Immature natural killer cell (primary cell): ENCODE measurements around the gene GABBR2. TPM values are rescaled to one million over a fixed set of nuclear protein-coding genes. Genes with fewer than 3 reads are reported as not detected.
"Not testable (repeated sequence)": the region's sequence is repeated elsewhere in the genome, so short reads cannot be mapped to it uniquely, and the experiment has no call there.

Experiments used
- DNase-seq, 3 donors: peaks; one replicate each; pipeline ENCODE4 v3.0.0; 2022; ENCODE audit warnings: mixed read lengths in 1 of 3
- H3K27ac Mint-ChIP-seq, 6 donors: one replicate each; pipeline ENCODE4 v1.8.0; 2020; ENCODE audit warnings: mixed read lengths in 6 of 6, mild to moderate bottlenecking in 5 of 6, inconsistent platforms in 4 of 6, moderate library complexity in 3 of 6
- H3K27me3 Mint-ChIP-seq, 3 donors: one replicate each; pipeline ENCODE4 v1.8.0; 2020 to 2021; ENCODE audit warnings: low read depth in 3 of 3, mild to moderate bottlenecking in 3 of 3, mixed read lengths in 3 of 3, moderate library complexity in 3 of 3, inconsistent platforms in 1 of 3
- H3K36me3 Mint-ChIP-seq, 3 donors: one replicate each; pipeline ENCODE4 v1.8.0; 2020; ENCODE audit warnings: mixed read lengths in 3 of 3, inconsistent platforms in 2 of 3, mild to moderate bottlenecking in 2 of 3
- H3K4me1 Mint-ChIP-seq, 2 donors: one replicate each; pipeline ENCODE4 v1.8.0; 2020; ENCODE audit warnings: inconsistent platforms in 2 of 2, mild to moderate bottlenecking in 2 of 2, mixed read lengths in 2 of 2, moderate library complexity in 1 of 2
- H3K4me3 Mint-ChIP-seq, 5 donors: one replicate each; pipeline ENCODE4 v1.8.0; 2020; ENCODE audit warnings: mild to moderate bottlenecking in 5 of 5, mixed read lengths in 5 of 5, inconsistent platforms in 3 of 5, moderate library complexity in 3 of 5
- H3K9me3 Mint-ChIP-seq, 6 donors: one replicate each; pipeline ENCODE4 v1.8.0; 2020; ENCODE audit warnings: mild to moderate bottlenecking in 6 of 6, mixed read lengths in 6 of 6, inconsistent platforms in 4 of 6, moderate library complexity in 3 of 6
- polyA plus RNA-seq, 3 donors: library from polyadenylated mRNA; unstranded; fragments of 300-500 nt; fragmentation: Illumina TruSeq; gene quantifications; one replicate each; pipeline ENCODE4 v1.2.3, GENCODE V29; 2021

Gene GABBR2
- polyA plus RNA-seq, 3 donors from 2014 or later = not detected

- Mint-ChIP-seq H3K4me1 (no peaks in the 10 kb centered on the region), H3K9me3 (peaks cover 0 to 1% (median 0%) of the 10 kb centered on the region in 6 donors), H3K36me3 (no peaks in the 10 kb centered on the region), H3K4me3 (no peak overlapping the region), H3K27ac (no peak overlapping the region), H3K27me3 (peaks cover 0 to 3% (median 1%) of the 10 kb centered on the region in 3 donors)
- DNase-seq = no peak
These were observed 193.1 kb downstream of the GABBR2 start for GRCh38 chr9:98515506-98516204.

DNA sequence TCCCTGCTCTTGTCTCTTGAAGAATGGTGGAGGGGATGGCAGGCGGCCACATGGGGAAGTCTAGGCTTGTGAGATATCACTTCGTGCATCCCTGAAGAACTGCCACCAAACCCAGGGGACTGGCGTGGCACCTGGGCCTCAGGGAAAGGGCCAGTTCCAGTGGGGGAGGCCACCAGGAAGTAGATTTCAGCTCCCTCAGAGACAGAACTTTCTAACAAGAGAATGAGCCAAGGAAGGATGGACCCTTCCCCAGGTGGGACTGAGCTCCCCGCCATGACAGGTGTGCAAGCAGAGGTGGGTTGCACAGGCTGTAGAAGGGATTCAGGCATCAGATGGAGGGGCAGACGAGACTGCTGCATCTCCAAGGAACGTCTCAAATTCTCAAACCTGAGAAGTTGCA is 193.9 kb downstream of the GABBR2 start:
- Mint-ChIP-seq H3K27ac (no peak overlapping the region), H3K4me1 (no peaks in the 10 kb centered on the region), H3K36me3 (no peaks in the 10 kb centered on the region), H3K9me3 (peaks cover 0 to 1% (median 0%) of the 10 kb centered on the region in 6 donors), H3K4me3 (no peak overlapping the region), H3K27me3 (peaks cover 0 to 1% (median 0%) of the 10 kb centered on the region in 3 donors)
- no peak for DNase-seq

DNA sequence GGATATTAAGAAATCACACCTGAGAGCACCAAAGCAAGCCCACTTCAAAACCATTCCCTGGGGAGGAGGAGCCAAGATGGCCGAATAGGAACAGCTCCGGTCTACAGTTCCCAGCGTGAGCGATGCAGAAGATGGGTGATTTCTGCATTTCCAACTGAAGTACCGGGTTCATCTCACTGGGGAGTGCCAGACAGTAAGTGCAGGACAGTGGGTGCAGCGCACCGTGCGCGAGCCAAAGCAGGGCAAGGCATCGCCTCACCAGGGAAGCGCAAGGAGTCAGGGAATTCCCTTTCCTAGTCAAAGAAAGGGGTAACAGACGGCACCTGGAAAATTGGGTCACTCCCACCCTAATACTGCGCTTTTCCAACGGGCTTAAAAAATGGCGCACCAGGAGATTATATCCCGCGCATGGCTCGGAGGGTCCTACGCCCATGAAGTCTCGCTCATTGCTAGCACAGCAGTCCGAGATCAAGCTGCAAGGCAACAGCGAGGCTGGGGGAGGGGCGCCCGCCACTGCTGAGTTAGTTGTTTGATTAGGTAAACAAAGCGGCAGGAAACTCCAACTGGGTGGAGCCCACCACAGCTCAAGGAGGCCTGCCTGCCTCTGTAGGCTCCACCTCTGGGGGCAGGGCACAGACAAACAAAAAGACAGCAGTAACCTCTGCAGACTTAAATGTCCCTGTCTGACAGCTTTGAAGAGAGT is 200.4 kb downstream of the GABBR2 start:
- not testable (repeated sequence) for DNase-seq, H3K27me3 Mint-ChIP-seq, H3K4me3 Mint-ChIP-seq, H3K36me3 Mint-ChIP-seq, H3K4me1 Mint-ChIP-seq, H3K27ac Mint-ChIP-seq, H3K9me3 Mint-ChIP-seq

GRCh38 chr9:98506422-98507054 is 202.2 kb downstream of the GABBR2 start:
- Mint-ChIP-seq H3K4me3 (no peak overlapping the region), H3K4me1 (no peaks in the 10 kb centered on the region), H3K36me3 (no peaks in the 10 kb centered on the region), H3K9me3 (peaks cover 0 to 1% (median 0%) of the 10 kb centered on the region in 6 donors), H3K27me3 (peaks cover 3 to 6% (median 4%) of the 10 kb centered on the region in 3 donors), H3K27ac (no peak overlapping the region)
- no peak for DNase-seq

GRCh38 chr9:98504298-98505282 is 204.1 kb downstream of the GABBR2 start:
- DNase-seq = no peak
- no peaks in the 10 kb centered on the region for H3K36me3 Mint-ChIP-seq
- H3K4me3 Mint-ChIP-seq = no peak overlapping the region
- no peak overlapping the region for H3K27ac Mint-ChIP-seq
- H3K27me3 Mint-ChIP-seq = peaks cover 3 to 6% (median 4%) of the 10 kb centered on the region in 3 donors
- peaks cover 0 to 1% (median 0%) of the 10 kb centered on the region in 6 donors for H3K9me3 Mint-ChIP-seq
- H3K4me1 Mint-ChIP-seq = no peaks in the 10 kb centered on the region

- H3K27me3 Mint-ChIP-seq = peaks cover 3 to 4% (median 3%) of the 10 kb centered on the region in 3 donors
- H3K9me3 Mint-ChIP-seq = peaks cover 0 to 1% (median 0%) of the 10 kb centered on the region in 6 donors
- H3K4me1 Mint-ChIP-seq = no peaks in the 10 kb centered on the region
- H3K4me3 Mint-ChIP-seq = no peak overlapping the region
- no peaks in the 10 kb centered on the region for H3K36me3 Mint-ChIP-seq
- no peak for DNase-seq
- H3K27ac Mint-ChIP-seq = no peak overlapping the region
These were observed 204.9 kb downstream of the GABBR2 start for GRCh38 chr9:98503867-98504266.

GRCh38 chr9:98502976-98503325 is 205.8 kb downstream of the GABBR2 start:
- Mint-ChIP-seq H3K36me3 (no peaks in the 10 kb centered on the region), H3K9me3 (peaks cover 0 to 1% (median 0%) of the 10 kb centered on the region in 6 donors), H3K27me3 (peaks cover 2 to 4% (median 3%) of the 10 kb centered on the region in 3 donors), H3K27ac (no peak overlapping the region), H3K4me1 (no peaks in the 10 kb centered on the region), H3K4me3 (no peak overlapping the region)
- no peak for DNase-seq

DNA sequence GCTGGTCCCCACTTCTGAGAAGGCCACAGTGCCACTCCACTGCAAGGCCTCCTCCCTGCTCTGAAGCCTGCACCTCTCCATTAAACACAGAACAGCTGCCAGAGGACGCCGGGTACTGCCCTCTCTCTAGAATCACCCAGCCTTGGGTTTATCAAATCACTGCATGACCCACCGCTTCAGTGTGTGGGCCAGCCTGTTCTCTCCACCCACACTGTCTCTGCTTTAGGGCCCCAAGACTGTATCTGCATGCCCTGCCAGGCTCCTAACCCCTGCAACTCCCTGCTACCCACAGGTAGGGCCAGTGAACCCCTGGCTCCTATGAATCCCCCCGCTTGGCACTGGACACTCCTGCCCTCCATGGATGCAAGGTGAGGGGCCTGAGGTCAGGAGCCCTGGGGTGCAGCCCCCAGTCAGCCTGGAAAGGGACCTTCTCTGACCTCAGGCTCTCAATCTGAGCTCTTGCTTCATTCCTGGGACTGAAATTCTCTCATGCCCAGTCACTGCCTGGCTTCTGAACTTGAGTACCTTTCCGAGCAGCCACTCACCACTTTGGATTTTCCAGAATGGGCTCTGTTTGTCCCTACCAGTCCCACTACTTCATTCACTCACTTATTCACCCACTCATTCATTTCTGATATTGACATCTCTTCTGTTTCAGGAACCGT is 206.3 kb downstream of the GABBR2 start:
- H3K27me3 Mint-ChIP-seq = peaks cover 2 to 4% (median 3%) of the 10 kb centered on the region in 3 donors
- DNase-seq = no peak
- no peak overlapping the region for H3K4me3 Mint-ChIP-seq
- no peak overlapping the region for H3K27ac Mint-ChIP-seq
- H3K9me3 Mint-ChIP-seq = peaks cover 0 to 1% (median 0%) of the 10 kb centered on the region in 6 donors
- no peaks in the 10 kb centered on the region for H3K36me3 Mint-ChIP-seq
- H3K4me1 Mint-ChIP-seq = no peaks in the 10 kb centered on the region

DNA sequence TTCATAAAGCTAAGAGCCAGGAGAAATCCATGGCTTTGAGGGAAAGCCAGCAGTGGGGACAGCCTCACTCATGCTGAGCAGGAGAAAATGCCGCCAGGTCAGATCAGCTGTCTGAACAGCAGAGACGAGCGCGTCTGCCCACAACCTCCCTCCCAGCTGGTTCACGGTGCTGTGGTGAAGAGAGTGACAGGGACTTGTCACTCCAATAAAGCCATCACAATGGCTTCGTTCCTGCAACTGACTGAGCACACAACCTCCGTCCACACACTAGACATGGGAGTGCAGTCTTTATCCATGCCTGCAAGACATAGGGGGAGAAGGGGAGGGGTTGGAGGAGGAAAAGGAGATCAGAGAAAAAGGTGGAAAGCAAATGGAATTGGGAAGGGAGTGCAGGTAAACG is 206.9 kb downstream of the GABBR2 start:
- H3K36me3 Mint-ChIP-seq = no peaks in the 10 kb centered on the region
- H3K4me1 Mint-ChIP-seq = no peaks in the 10 kb centered on the region
- DNase-seq = no peak
- peaks cover 2 to 4% (median 3%) of the 10 kb centered on the region in 3 donors for H3K27me3 Mint-ChIP-seq
- no peak overlapping the region for H3K27ac Mint-ChIP-seq
- peaks cover 0 to 1% (median 0%) of the 10 kb centered on the region in 6 donors for H3K9me3 Mint-ChIP-seq
- H3K4me3 Mint-ChIP-seq = no peak overlapping the region

DNA sequence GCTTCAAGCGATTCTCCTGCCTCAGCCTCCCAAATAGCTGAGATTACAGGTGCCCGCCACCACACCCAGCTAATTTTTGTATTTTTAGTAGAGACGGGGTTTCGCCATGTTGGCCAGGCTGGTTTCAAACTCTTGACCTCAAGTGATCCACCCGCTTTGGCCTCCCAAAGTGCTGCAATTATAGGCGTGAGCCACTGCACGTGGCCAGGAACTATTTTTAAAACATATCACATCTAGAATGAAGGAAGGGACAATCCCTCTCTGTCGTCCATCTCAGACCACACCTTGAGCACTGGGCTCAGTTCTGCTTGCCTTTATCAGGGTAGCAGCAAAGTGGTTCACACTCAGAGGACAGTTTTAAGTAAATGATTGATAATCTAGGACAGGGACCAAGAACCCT is 207.5 kb downstream of the GABBR2 start:
- not testable (repeated sequence) for H3K9me3 Mint-ChIP-seq, H3K27me3 Mint-ChIP-seq, H3K4me3 Mint-ChIP-seq, H3K36me3 Mint-ChIP-seq, H3K27ac Mint-ChIP-seq, DNase-seq, H3K4me1 Mint-ChIP-seq

DNA sequence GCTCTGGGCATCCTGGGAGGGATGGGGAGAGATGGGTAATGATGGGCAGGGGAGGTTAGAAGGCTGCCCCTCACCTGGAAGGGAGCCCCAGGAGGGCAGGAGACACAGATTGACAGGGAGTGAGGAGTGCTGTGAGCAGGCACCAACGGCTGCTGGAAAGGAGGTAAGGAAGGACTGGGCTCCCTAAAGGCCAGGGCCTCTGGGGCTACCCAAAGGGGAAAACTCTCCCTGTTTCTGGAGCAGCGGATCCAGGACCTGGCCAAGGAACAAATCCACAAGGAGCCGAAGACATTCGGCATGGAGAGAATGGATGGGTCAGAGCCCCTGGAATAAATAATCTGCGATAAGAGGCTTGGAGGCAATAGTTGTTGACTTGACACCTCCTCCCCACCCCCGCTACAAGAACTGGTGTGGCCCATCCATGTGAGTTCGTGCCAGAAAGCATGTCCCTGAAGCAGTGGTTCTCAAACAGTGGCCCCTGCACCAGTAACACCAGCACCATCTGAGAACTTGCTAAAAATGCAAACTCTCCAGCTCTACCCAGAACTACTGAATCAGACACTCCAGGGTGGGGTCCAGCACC is 208.3 kb downstream of the GABBR2 start:
- Mint-ChIP-seq H3K36me3 (no peaks in the 10 kb centered on the region), H3K4me1 (no peaks in the 10 kb centered on the region), H3K9me3 (peaks cover 0 to 3% (median 0%) of the 10 kb centered on the region in 6 donors), H3K27me3 (peaks cover 0 to 4% (median 4%) of the 10 kb centered on the region in 3 donors), H3K27ac (no peak overlapping the region), H3K4me3 (no peak overlapping the region)
- DNase-seq = no peak

DNA sequence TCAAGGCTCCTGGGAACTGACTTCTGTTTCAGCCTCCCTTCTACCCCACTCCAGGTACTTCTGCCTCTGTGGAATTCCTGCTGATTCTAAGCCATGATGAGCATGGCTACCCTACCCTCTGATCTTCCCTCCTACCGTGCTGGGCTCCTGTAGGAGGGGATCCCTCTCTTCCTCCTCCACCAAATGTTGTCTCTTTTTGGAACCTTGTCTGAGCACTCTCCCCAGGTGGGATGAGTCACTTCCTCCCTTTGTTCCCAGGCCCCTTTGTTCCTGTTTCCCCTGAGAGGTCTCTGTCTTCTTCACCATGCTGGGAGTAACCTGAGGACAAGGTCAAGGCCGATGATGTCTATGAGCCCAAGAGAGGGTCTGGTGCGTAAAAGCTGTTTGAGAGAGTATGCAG is 213.2 kb downstream of the GABBR2 start:
- DNase-seq = no peak
- H3K36me3 Mint-ChIP-seq = no peaks in the 10 kb centered on the region
- H3K27ac Mint-ChIP-seq = no peak overlapping the region
- peaks cover 0 to 8% (median 6%) of the 10 kb centered on the region in 3 donors for H3K27me3 Mint-ChIP-seq
- H3K4me3 Mint-ChIP-seq = no peak overlapping the region
- H3K9me3 Mint-ChIP-seq = peaks cover 0 to 2% (median 0%) of the 10 kb centered on the region in 6 donors
- no peaks in the 10 kb centered on the region for H3K4me1 Mint-ChIP-seq

- Mint-ChIP-seq H3K4me1 (no peaks in the 10 kb centered on the region), H3K27me3 (peaks cover 0 to 8% (median 6%) of the 10 kb centered on the region in 3 donors), H3K27ac (no peak overlapping the region), H3K9me3 (peaks cover 0 to 2% (median 0%) of the 10 kb centered on the region in 6 donors), H3K36me3 (no peaks in the 10 kb centered on the region), H3K4me3 (no peak overlapping the region)
- DNase-seq = no peak
These were observed 213.9 kb downstream of the GABBR2 start for GRCh38 chr9:98494852-98495251.
